ENCODE results near the gene OR2S2.

The OR2S2 gene

GRCh38 chr9:35909274-35909673 is 48.7 kb downstream of the OR2S2 start, which contains the start of gene SPAAR:
Gene SPAAR, plus strand, starts transcription at chr9:35909490. Its CDS starts 974 bp downstream, at chr9:35910464.
- no peak within 1 kb of the TSS for H3K4me2 ChIP-seq (ENCODE audit: insufficient read depth, low read length)
- no peak within 1 kb of the TSS for H3K4me3 ChIP-seq (ENCODE audit: low read depth in 1 of 2, low read length in 2 of 2)
- DNase-seq (no peak), ATAC-seq (ENCODE audit: insufficient read depth, low read depth) (no peak)
- TF ChIP-seq CTCF (IDR thresholded peaks at IDR 0.05; ENCODE audit: borderline replicate concordance, extremely low read depth, low read length, poor library complexity, severe bottlenecking) (no peak), EZH2 (IDR thresholded peaks at IDR 0.05; ENCODE audit: borderline replicate concordance, low read depth, low read length, severe bottlenecking) (no peak)
- no peaks in the 10 kb centered on the region for H3K36me3 ChIP-seq (ENCODE audit: insufficient read depth, low read length)
- H3K27me3 ChIP-seq (ENCODE audit: insufficient read depth, low read length, poor library complexity), result no peaks in the 10 kb centered on the region
- no peaks in the 10 kb centered on the region for H4K20me1 ChIP-seq (ENCODE audit: insufficient read depth, low read length)
- H3K27ac ChIP-seq (ENCODE audit: low read length), result no peak within 1 kb of the TSS; the same call in 1 of the 2 replicates
- no peaks in the 10 kb centered on the region for H3K9me3 ChIP-seq (ENCODE audit: insufficient read depth, low read length, severe bottlenecking)
- peaks cover 20% of the 10 kb centered on the region for H3K4me1 ChIP-seq (ENCODE audit: insufficient read depth, low read length)
- peak within 1 kb of the TSS; percentile 67; the same call in 1 of the 2 replicates for H2AFZ ChIP-seq (ENCODE audit: low read depth, low read length)
- H3K9ac ChIP-seq (ENCODE audit: low read depth, low read length), result no peak within 1 kb of the TSS
- no peaks in the 10 kb centered on the region for H3K79me2 ChIP-seq (ENCODE audit: insufficient read depth, low read length)

- H3K4me1 ChIP-seq (ENCODE audit: insufficient read depth, low read length), result peaks cover 20% of the 10 kb centered on the region
Observed at GRCh38 chr9:35908504-35909125, 49.3 kb downstream of the OR2S2 start.

GRCh38 chr9:35907711-35908503 is 50.0 kb downstream of the OR2S2 start:
- DNase-seq, result no peak
- Histone ChIP-seq H3K4me3 (ENCODE audit: low read depth in 1 of 2, low read length in 2 of 2) (no peak overlapping the region), H4K20me1 (ENCODE audit: insufficient read depth, low read length) (no peaks in the 10 kb centered on the region), H3K36me3 (ENCODE audit: insufficient read depth, low read length) (no peaks in the 10 kb centered on the region), H3K27me3 (ENCODE audit: insufficient read depth, low read length, poor library complexity) (no peaks in the 10 kb centered on the region), H3K79me2 (ENCODE audit: insufficient read depth, low read length) (no peaks in the 10 kb centered on the region), H3K4me2 (ENCODE audit: insufficient read depth, low read length) (no peak overlapping the region), H2AFZ (ENCODE audit: low read depth, low read length) (no peak overlapping the region), H3K9ac (ENCODE audit: low read depth, low read length) (no peak overlapping the region), H3K27ac (ENCODE audit: low read length) (no peak overlapping the region), H3K4me1 (ENCODE audit: insufficient read depth, low read length) (peaks cover 20% of the 10 kb centered on the region), H3K9me3 (ENCODE audit: insufficient read depth, low read length, severe bottlenecking) (no peaks in the 10 kb centered on the region)
- ATAC-seq (ENCODE audit: insufficient read depth, low read depth), result no peak
- TF ChIP-seq CTCF (IDR thresholded peaks at IDR 0.05; ENCODE audit: borderline replicate concordance, extremely low read depth, low read length, poor library complexity, severe bottlenecking), result no peak
- no peak for TF ChIP-seq EZH2 (IDR thresholded peaks at IDR 0.05; ENCODE audit: borderline replicate concordance, low read depth, low read length, severe bottlenecking)

More at GRCh38 chr9:35908504-35909125, 49.3 kb downstream of the OR2S2 start:
- no peaks in the 10 kb centered on the region for H3K36me3 ChIP-seq (ENCODE audit: insufficient read depth, low read length)
- H3K27me3 ChIP-seq (ENCODE audit: insufficient read depth, low read length, poor library complexity), result no peaks in the 10 kb centered on the region
- DNase-seq (no peak), ATAC-seq (ENCODE audit: insufficient read depth, low read depth) (no peak)
- H3K79me2 ChIP-seq (ENCODE audit: insufficient read depth, low read length), result no peaks in the 10 kb centered on the region
- H3K9me3 ChIP-seq (ENCODE audit: insufficient read depth, low read length, severe bottlenecking), result no peaks in the 10 kb centered on the region
- TF ChIP-seq EZH2 (IDR thresholded peaks at IDR 0.05; ENCODE audit: borderline replicate concordance, low read depth, low read length, severe bottlenecking), result no peak
- no peak for TF ChIP-seq CTCF (IDR thresholded peaks at IDR 0.05; ENCODE audit: borderline replicate concordance, extremely low read depth, low read length, poor library complexity, severe bottlenecking)
- H3K4me3 ChIP-seq (ENCODE audit: low read depth in 1 of 2, low read length in 2 of 2), result no peak overlapping the region
- no peak overlapping the region for H2AFZ ChIP-seq (ENCODE audit: low read depth, low read length)
- H3K9ac ChIP-seq (ENCODE audit: low read depth, low read length), result no peak overlapping the region
- no peak overlapping the region for H3K27ac ChIP-seq (ENCODE audit: low read length)
- H4K20me1 ChIP-seq (ENCODE audit: insufficient read depth, low read length), result no peaks in the 10 kb centered on the region
- H3K4me2 ChIP-seq (ENCODE audit: insufficient read depth, low read length), result no peak overlapping the region
